Mesenteric fat pad (tissue), 1 donor: ENCODE results near the gene DOLPP1. TPM values are rescaled to one million over a fixed set of nuclear protein-coding genes. Genes with fewer than 3 reads are reported as not detected.

Experiments
- DNase-seq: peaks from one replicate; pipeline ENCODE4 v3.0.0-alpha.2; 2020; ENCODE audit warnings: low spot score
- total RNA-seq: library from RNA; stranded (reverse); fragmentation: NEBNext Ultra II Directional; extraction: Animal tissue kit (Norgen Biotek cat#: 25700); gene quantifications from one replicate; pipeline ENCODE4 v1.2.1, GENCODE V29; 2021
- donor health status: DM: yes; HTN: yes; CAD: no.

Gene DOLPP1
- total RNA-seq, 1 donor from 2014 or later, result 10.4 TPM

GRCh38 chr9:129063061-129063460, 17.9 kb upstream of the DOLPP1 start:
- no peak for DNase-seq

DNA sequence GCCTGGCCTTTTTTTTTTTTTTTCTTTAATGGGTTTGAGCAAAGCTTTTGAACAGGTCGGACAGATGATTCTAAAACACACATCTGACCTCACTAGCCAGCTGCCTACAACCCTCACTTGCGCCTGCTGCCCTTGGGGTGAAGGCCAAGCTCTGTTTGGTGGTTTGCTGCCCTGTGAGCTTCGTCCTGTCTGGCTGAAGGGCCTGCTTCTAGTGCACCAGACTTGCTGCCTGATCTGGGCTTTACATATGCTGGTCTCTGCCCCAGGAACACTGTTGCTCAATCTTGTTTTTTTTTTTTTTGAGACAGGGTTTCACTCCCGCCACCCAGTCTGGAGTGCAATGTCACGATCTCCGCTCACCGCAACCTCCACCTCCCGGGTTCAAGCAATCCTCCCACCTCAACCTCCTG, 16.4 kb upstream of the DOLPP1 start:
- no peak for DNase-seq

- no peak for DNase-seq
Observed at GRCh38 chr9:129068110-129068509, 12.8 kb upstream of the DOLPP1 start.

DNA sequence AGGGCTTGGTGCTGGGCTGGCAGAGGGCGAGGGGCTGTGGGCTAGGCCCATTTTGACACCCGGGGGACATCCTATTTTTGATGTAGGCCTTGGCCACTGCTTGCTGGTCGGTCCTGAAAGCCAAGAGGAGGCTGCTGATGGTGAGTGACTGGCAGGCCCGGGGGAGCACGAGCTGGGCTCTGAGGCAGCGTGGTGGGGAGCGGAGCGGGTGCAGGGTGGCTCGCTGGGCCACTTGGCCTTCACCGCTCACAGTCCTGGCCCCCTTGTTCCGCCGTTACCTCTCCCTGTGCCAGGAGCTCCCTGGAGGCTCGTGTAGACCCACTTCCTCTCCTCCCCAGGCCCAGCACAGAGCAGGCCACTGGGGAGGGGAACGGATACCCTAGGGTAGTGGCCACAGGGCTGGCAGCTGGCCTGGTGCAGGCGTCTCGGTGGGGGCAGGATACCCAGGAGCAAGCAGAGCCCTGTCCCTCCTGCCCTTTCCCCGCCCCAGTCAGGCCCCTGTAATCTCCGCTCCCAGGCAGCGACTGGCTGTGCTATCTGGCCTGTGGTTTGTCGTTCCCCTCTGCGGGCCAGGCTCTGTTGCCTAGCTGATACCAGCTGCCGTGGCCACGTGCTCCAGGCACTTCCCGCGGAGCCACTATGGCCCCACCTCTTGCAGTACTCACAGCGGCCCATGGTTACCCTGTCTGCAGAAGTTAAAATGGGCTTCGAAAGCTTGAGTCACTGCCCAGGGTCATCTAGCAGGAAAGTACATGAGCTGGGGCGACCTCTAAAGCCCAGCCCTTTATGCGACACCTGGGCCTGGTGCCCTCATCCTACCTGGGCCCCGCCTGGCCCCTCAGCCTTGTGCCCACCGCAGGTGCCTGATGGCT, 11.7 kb upstream of the DOLPP1 start:
- DNase-seq, result no peak

DNA sequence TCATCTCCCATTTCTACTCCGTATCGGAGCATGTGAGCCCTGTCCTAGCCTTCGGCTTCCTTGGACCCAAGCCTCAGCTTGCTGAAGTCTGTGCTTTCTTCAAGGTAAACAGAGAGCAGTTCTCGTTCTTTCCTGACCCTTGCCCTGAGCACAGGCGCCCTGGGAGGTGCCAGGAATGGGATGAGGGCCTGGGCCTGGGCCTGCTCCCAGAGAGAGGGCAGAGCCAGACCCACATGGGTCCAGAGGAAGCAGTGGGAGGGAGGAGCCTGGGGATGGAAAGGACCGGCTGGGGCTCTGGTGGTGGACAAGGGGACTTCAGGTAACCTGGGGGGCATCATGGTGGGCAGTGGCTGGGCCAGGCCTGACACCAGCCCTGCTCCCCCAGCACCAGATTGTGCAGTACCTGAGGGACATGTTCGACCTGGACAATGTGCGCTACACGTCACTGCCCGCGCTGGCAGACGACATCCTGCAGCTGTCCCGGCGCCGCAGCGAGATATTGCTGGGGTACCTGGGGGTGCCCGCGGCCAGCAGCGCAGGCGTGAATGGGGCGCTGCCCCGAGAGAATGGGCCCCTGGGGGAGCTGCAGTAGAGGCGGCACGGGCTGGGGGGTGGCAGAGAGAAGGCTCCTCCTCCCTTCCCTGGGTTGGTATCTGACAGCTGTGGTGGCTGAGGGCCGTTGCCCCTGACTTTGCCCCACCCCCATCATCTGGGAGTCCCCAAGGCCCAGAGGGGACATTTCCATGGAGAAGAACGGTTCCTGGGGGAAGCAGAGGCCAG, 10.9 kb upstream of the DOLPP1 start:
- no peak for DNase-seq

DNA sequence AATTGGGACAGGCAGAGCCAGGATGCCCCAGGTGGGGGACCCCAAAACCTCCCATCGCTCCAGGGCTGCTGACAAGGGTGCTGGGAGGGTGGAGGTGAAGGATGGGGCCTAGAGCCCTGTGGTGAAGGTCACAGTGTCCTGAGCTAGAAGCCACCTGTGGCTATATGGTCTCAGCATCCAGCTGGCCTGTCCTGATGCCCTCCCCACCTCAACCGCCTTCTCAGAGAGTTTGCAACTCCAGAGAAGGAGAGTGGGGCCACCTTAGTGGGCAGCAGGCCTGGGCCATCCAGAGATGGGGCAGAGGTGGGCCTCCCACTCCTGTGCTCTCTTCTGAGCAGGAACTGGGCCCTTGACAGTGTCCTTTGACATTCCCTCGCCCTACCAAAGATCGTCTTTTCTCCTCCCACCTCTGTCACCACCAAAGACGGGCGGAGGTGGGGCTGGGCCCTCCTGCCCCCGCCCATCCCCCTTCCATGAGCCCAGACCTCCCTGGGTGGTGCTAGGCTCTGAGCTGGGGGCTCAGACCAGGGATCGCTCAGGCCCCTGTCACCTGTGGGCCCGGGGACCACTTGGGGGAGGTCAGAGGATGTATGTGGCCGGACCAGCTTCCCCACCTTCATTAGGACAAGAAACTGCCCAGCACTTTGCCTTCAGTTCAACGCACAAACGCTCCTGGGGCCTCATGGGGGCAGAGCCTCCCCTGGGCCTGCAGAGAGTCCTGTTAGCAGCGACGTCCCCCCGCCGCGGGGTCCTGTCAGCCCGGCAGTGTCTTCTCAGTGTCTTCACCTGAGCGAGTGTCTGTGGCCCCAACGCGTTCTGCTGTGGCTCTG, 10.0 kb upstream of the DOLPP1 start:
- no peak for DNase-seq

DNA sequence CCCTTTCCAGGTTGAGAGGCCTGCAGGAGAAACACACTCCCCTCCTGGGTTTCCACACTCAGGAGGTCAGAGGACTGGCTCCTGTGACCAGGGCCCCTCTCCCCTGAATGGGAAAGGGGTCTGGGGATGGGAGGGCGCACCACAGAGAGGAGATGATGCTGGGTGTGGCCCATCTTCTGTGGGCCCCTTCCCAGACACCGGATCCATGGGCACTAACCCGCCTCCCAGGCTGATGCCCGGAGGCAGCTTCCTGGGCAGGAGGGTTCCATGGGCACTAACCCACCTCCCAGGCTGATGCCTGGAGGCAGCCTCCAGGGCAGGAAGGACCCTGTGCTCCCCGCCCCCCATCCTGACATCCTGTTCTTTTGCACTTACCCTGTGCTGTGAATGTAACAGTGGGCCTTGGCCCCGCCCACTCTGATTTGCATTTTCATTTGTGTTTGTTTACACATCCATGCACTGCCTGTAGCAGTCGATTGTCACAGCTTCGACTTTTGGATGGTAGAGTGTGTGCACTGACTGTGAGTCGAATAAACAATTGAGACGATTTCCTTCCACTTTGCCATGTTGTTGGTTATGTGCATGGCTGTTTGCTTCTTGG, 9.3 kb upstream of the DOLPP1 start:
- DNase-seq, result no peak

DNA sequence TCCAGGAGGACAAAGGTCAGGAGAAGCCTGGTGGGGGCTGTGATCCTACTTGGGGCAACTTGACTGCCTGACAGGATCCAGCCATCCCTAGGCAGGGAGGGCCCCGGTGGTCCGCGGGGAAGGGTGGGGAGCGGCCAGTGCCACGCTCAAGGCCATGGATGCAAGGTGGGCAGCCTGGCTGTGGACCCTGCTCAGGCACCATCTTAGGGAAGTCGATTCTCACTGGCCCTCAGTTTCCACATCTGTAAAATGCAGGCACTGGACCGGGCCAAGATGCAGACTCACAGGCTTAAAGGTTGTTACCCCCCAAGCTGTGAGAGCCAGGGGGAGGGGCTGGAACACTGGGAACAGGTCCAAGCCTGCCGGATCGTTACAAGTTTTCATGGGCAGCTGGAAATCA, 8.7 kb upstream of the DOLPP1 start:
- no peak for DNase-seq

- DNase-seq, result no peak
Observed at GRCh38 chr9:129073404-129073803, 7.5 kb upstream of the DOLPP1 start.

- DNase-seq, result no peak
Observed at GRCh38 chr9:129074106-129074505, 6.8 kb upstream of the DOLPP1 start.

DNA sequence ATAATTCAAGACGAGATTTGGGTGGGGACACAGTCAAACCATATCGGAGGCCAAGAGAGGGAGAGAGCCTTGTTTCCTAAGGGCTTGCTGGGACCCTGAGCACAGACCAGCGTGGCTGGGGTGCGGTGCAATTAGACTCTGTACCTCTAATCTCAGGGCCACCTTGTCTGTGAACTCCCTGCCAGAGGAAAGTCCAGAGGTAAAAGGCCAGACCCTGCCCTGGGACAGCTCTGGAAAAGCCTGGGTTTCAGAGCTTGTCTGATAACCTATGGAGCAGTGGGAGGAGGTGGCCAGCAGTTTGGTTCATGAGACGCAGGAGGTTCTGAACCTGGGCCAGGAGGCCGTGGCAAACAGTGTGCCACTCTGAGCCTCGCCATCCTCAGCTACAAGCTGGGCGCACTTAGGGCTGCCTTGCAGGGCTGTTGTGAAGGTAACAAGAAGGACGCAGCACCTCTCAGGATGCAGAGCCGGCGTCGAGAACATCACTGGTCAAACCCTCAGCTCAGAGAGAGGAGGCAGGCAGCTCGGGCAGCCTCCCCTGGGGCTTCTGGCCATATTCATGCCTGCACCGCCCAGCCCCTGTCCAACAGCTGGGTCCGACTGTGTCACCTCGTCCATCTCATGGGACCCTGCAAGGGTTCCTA, 4.8 kb upstream of the DOLPP1 start:
- DNase-seq, result no peak

GRCh38 chr9:129076640-129077037, 4.3 kb upstream of the DOLPP1 start:
- DNase-seq, result no peak

GRCh38 chr9:129077236-129077635, 3.7 kb upstream of the DOLPP1 start:
- DNase-seq, result no peak

DNA sequence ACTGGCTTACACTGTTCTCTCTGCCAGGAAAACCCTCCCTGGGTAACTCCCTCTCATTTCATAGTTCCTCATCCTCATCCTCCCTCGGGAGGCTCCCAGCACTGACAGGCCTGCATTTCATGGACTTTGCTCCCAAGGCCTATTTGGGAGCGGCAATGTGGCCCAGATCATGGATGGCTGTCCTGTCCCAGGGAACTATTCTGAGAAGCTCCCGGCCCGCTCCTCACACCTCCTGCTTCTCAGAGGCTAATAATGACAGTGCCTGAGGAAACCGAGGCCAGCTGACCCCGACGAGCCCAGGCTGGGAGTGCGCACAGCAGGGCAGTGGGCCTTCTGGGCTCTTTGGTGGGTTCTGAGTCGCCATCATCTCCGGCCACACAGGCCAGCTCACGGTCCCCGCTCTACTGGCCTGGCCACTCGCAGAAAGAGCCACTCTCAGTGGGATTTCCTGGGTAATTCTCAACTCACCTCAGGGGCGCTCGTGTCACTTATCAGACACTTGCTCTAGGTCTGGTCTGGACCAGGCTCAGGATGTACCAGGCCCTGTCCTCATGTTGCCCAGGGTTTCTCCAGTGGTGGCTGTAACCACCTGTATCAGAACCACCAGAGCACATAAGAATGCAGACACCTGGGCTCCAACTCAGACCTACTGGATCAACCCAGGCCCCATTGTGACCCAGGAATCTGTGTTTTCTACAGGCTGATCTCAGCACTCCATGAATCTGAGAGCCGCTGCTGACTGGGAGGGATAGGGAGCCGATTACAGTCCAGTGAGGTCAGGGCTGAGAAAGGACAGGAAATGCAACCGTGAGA, 2.0 kb upstream of the DOLPP1 start:
- DNase-seq, result no peak

GRCh38 chr9:129079829-129080228, 1.1 kb upstream of the DOLPP1 start:
- no peak for DNase-seq

DNA sequence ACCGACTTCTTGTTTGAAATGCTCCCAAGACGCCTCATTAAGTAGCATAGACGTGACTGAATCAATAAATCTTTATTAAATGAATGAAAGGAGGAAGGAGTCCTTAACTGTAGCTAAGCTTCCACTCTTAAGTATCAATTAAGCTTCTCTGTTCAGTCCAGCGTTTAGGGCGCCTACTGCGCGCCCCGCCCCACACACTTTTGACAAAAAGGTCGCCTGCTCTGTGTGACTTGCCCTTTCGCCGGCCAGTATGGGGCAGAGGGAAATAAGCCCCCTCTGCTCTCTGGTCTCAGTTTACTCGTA, 662 bp upstream of the DOLPP1 start:
- DNase-seq, result no peak

DNA sequence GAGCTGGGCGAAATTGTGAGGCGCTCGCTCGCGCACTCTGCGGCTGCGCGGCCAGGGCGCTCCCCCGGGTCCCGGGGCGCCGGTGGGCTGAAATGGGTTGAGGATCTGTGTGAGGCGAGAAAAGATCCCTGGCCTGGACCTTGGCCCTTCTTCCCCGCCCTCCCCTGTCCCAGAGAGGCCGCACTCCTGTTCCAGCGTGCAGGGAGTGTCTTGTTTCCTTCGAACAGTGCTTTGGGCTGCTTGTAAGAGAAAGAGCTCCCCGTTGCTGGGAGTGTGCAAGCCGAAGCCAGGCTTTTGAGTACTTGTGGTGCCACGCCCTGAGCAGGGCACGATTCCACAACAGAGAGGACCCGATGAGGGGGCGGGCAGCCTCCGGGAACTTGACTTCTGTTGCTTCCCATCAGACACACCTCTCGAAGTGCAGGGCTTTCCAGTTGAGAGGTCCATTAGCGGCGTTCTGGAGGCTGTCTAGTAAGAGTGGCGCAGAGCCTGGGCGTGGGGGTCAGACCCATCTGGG, 535 bp downstream of the DOLPP1 start:
- DNase-seq, result no peak

DNA sequence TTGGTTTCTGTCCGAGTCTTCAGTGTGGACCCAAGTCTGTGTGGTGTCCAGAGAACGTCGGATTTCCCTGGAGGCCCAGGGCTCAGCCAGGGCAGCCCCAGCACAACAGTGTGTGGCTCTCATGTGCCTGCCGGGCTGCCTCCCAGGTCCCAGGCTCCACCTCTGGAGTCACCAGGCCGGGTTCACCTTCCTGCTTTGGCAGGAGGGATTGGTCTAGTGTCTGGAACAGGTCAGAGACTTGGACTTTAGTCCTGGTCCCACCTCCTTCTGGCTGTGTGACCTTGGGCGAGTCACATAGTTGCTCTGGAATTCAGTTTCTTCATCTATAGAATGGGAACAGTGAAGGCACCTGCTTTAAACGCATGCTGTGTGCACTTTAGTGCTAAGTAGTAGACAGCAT, 3.2 kb downstream of the DOLPP1 start:
- DNase-seq, result no peak

- no peak for DNase-seq
Observed at GRCh38 chr9:129089246-129089645, 8.3 kb downstream of the DOLPP1 start.
